Stimulated activated CD8-positive, alpha-beta memory T cell treated with anti-CD3 and anti-CD28 coated beads, Interleukin-4, amount 100 ng/mL, for 1 hour (primary cell): ENCODE results near the gene GAGE10.
"Not testable (repeated sequence)": the region's sequence is repeated elsewhere in the genome, so short reads cannot be mapped to it uniquely, and the experiment has no call there.

ENCODE experiments used
- DNase-seq, 2 donors: peaks; one replicate each; pipeline ENCODE4 v3.0.0-alpha.2; 2020; ENCODE audit warnings: low read depth in 2 of 2, low spot score in 1 of 2

GAGE10 gene

DNA sequence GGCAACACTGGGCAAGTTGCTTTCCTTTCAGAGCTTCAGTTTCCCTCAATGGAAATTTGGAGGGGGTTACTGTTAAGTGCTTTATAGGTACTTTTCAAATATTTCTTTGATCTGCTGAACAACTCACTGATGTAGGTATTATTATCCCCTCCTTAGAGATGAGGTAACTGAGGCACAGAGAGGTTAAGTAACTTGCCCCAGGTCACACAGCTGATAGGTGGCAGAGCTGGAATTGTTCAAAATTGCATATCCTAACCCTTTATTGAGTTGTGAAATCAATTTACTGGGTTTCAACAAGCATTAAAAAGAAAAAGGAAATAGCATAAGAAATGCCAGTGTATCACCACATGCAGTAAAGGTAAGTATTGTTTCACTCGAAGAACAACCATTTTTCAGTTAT lies 27.2 kb upstream of the GAGE10 start:
- DNase-seq, result no peak

DNA sequence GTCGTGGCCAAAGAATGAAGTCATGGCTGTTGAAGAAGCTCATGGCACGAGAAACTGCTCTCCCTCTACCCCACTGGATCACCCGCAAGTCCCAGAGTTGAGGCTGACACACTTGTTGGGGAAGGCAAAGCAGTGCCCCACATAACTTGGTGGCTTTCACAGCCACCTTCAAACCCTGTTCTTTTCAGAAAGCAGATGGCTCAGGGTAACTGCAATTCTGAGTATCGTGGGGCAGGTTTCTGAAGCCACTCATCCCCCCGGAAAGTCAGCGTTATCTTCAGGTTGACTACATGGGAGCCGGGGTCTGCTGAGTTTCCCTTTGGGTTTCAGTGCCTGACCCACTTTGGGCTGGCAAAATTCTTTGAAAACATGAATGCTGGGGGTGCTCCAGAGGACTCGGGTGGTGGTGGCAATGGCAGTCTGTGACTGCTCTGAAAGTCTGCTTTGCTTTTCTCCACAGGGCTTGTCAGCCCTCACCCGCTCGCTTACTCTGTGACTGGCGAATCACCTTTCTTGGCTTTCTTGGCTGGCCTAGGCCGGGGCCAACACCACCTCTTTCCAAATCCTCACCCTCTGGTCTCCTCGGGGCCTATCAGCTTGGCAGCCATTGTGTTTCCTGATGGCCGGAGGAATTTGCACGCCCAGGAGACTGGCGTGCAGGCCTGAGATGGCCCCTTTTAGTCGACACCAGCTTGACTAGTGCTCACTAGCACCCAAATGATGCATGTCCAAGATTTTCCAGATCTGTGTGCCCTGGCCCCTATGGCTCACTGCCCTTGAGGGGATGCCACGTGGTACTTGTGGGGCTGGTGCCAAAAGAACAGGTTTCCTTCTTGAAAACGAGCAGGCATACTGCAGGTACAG lies 26.5 kb upstream of the GAGE10 start:
- no peak for DNase-seq

DNA sequence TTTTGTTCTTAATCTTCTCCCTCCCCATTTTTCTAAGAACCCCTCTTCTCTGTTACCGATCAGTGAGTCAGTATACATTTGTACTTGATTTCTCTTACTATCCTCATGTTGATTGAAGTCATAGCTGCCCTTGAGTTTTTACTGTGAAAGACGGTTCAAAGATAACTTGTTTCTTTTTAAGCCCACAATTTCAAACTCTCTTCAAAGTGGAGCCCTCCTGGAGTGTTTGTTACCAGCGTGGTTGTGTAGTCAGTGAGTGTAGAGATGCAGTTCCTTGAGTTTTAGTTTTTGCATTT lies 26.0 kb upstream of the GAGE10 start:
- DNase-seq, result no peak

DNA sequence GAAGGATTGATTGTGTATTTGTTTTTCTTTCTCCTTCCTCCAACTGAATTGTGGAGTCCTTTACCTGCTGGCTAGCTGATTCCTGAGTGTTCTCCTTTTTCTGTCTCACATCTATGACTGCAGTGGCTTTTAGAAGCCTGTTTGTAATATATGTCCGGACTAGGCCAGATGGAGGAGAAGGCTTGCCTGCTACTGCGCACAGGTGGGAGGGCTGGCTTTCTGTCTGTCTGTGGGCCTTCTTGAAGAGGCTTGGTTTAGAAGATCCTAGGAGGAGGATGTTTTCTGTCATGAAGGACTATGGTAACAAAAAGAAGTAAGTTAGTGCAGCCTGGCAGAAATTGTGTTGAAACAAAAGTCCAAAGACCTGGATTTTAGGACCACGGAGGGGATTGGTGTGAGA lies 25.4 kb upstream of the GAGE10 start:
- DNase-seq, result no peak

DNA sequence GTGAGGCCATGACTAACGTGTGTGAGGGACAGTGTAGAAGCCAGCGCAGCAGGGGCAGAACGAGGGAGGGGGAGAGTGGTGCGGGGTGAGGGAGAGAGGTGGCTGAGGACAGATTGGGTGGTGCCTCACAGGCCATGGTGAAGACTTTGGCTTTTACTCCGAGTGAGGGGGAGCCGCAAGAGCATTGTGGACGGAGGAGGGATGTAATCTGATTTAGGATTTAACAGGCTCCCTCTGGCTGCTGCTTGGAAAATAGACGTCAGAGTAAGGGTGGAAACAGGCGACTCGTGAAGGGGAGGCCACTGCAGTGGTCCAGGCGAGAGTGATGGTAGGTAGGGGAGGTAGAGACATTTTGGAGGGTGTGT lies 20.8 kb upstream of the GAGE10 start:
- no peak for DNase-seq

DNA sequence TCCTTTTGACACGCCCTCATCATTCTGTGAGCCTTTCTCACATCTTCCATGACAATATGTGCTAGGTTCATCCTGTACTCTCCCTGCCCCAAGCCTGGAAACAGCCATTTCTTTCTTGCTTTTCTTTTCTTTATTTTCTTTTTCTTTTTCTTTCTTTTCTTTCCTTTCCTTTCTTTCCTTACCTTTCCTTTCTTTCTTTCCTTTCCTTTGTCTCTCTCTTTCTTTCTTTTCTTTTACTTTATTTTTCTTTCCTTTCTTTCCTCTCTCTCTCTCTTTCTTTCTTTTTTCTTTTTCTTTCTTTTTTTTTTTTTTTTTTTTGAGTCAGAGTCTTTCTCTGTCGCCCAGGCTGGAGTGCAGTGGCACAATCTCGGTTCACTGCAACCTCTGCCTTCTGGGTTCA lies 19.2 kb upstream of the GAGE10 start:
- no peak for DNase-seq

DNA sequence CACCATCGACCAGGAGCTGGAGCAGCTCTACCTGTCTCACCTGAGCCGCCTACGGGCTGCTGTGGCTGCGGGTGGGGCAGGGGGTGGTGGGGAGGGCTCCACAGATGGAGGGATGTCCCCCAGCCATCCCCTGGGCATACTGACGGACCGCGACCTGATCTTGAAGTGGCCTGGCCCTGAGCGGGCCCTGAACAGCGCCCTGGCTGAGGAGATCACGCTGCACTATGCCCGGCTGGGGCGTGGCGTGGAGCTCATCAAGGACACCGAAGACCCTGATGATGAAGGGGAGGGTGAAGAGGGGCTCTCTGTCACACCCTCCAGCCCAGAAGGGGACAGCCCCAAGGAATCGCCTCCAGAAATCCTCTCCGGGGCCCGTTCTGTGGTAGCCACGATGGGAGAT lies 17.3 kb upstream of the GAGE10 start:
- DNase-seq, result no peak

DNA sequence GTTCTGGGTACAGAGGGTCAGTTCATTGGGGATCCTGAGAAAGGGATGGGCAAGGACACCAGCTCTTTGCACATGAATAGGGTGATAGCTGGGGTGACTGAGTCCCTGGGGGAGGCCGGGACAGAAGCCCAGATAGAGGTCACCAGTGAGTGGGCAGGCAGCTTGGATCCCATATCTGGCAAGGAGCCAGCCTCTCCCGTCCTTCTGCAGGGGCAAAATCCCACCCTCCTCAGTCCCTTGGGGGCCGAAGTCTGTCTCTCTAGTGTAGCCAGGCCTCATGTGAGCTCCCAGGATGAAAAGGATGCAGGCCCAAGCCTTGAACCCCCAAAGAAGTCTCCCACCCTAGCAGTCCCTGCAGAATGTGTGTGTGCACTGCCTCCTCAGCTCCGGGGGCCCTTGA lies 16.9 kb upstream of the GAGE10 start:
- no peak for DNase-seq

DNA sequence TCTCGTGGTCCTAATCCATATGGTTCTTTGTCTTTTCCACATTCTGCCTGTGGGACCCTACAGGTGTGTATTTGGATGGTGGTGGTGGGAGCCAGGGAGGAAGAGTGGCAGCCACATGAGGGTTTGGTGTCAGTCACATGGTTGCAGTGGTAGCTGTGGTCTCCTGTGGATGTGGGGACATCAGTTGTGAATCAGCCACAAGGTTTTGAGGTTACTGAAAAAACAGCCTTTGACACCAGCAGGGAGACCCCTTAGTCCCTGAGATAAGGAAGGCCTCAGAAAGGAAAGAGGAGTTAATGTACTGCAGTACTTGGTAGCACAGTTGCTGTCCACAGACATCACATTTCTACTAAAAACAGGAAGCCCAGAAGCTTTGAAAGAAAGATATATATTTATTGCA lies 15.8 kb upstream of the GAGE10 start:
- no peak for DNase-seq

DNA sequence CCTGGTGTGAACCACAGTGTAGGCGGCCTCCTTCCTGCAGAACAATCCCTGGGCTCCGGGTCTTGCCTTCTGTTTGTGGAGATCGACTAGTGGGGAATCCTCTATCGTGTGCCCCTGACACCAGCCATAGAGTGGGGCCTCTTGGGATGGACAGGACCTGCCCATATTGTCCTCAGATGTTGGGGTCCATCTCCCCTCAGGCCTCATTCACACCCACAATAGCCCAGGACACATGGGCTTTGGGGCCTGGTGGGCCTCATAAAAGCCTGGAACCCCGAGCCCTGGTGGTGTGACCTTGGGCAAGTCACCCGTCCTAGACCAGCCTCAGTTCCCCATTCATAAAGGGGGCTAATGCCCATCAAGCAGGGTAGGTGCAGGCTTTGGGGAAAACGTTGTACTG lies 13.2 kb upstream of the GAGE10 start:
- no peak for DNase-seq

DNA sequence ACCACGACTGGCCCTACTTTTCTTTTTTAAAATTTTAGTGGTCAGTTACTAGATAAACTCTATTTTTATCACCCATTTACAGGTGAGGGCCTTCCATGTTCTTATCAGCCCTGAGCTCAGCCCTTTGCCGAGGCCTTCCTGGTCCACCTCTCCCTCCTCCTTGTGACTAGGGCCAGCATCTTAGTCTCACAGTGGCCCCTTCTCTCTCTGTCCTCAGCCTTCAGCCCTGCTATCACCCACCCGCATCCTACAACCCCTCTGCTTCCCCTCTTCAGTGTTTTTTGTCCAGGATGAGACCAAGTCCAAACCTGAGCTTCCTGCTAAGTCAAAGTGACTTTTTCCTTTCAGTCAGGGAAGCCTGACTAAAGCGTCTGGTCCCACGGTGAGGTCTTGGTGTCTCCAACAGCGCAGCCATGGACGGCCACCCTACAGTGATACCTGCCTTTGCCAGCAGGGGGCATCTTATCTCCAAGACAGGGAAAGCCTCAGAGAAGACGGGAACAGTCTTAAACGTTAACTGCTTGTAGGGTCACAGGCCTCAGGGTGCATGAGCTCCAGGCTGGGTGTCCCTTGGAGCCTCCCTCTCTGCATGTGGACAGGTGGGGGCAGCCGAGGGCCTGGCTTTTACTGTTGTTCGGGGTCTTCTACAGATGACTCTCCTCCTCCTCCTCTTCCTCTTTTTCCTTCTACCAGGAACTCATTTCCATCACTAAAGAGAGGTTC lies 11.7 kb upstream of the GAGE10 start:
- peak; percentile 29 to 41 for DNase-seq

DNA sequence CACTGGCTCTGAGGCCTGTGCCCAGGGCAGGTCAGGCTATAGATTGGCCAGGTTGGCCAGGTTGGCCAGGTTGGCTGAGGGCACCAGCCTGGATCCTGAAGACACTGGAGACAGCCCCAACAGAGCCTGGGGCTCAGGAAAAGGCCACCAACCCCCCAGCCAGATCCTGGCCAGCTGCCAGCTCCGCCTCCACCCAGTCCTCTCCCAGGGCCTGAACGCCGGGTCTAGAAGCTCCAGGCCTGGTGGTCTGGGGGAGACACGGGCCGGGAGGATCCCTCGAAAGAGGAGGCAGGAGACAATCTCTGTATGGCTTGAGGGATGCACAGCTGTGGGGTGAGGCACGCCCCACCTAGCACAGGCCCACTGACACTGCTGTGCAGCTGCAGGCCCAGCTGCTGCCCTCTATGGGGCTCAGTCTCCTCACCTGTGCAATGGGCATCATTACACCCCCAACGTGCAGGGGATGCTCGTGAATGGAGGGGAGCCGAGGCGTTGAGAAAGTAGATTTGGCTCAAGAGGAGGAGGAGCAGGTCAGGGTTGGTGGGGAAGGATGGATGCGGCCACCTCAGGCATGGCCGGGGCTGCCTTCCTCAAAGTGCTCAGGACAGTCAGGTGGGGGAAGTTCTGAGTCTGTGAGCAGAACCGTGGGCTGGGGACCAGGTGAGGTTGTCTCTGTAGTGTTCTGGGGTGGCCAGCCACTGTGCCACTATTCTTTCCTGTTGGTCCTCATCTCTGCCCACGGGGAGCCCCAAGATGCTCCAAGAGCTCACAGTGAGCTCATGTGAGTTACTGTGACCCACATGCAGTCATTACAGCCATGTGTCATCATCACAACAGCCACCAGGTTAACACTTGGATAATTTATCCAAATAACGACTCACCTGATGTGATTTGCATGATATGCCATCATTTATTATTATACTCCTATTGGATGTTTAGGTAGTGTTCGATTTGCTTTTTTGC lies 10.8 kb upstream of the GAGE10 start:
- DNase-seq, result no peak

DNA sequence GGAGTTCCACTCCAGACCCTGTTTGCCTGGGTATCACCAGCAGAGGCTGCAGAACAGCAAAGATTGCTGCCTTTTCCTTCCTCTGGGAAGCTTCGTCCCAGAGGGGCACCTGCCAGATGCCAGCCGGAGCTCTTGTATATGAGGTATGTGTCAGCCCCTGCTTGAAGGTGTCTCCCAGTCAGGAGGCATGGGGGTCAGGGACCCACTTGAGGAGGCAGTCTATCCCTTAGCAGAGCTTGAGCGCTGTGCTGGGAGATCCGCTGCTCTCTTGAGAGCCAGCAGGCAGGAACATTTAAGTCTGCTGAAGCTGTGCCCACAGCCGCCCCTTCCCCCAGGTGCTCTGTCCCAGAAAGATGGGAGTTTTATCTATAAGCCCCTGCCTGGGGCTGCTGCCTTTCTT lies 4.2 kb upstream of the GAGE10 start:
- not testable (repeated sequence) for DNase-seq

DNA sequence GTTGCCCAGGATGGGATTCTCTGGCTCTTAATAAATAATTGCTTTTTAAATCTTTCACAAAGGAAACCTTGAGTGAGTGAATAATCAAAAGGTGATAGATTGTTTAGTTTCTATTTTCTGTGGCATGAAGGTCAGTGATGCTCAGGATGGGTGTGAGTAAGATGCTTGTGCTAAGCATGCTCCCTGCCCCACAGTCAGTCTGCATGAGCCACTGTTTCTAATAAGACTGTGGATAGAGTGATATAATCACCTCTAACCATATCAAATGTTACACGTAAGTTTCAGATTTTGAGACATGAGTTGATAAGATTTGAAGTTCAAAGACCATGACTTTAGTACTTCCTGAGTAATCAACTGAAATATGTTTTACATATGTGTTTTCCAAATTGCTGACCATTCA lies 2.7 kb upstream of the GAGE10 start:
- DNase-seq, result no peak

DNA sequence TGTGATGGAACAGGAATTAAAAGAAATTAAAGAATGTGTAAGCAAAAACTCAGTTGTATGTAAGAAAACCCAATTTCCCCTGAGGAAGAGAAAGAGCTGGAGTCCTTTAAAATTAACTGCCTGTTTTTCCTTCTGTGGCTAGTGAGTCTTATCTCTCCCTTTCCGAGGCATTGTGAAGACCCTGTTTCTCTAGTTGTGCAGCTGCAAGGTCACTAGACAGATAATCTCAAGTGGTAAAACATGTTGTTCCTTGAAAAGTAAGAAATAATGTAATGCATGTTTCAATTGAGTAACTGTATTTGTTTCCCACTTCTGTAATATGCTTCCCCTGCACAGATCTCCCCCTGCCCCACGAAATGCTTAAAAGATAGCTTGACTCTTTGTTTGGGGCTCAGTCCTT lies 4.3 kb downstream of the GAGE10 start:
- DNase-seq, result not testable (repeated sequence)

DNA sequence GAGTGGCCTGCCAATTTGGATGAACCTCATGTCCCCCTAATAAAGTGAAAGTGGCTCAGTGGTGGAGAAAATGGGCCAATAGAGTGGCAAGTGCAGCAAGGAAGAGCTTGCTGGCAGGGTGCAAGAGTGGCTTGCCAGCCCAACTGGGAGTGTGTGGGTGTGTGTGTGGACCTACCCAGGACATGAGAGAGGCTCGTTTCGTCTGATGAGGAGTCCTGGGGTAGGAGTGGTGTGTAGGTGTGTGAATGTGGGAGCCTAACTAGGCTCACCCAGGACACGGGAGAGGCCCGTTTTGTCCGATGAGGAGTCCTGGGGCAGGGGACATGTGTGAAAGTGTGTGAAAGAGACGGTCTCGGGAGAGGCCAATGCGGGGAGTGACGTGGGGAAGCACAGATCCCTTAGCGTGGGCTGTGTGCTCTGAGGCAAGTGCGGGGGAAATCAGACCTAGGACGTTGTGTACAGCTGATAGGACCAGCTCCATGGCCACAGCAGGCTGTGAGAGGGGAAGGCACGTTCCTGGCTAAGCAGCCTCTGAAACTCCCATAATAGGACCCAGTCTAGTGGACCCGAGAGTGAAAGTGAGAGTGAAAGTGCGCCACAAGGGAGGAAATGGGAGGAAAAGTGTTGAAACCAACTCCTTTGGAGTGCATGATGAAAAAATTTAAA lies 5.3 kb downstream of the GAGE10 start:
- no peak for DNase-seq

DNA sequence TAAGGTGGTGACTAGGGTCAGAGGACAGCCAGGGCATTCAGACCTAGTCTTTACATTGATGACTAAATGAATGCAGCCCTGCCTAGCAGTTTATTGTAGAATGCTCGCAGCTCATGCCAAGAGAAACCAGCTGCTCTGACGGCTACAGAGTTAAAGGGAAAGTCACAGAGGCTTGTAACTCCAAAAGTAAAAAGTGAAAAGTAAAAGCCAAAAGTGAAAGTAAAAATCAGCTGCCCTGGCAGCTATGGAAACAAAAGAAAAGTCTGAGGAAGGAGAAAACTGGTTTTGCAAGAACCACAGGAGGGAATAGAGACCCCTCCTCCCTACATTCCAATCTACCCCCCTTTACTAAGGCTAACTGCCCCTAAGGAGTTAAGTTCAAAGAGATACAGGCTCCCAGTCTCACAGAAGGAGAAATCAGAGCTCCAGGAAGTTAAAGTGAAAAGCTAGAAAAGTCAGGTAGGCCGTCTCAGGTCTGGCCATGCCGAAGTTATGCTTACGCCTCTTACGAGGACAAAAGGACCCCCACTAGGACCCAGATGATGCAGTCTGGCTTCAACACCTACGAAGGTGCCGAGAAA lies 6.0 kb downstream of the GAGE10 start:
- DNase-seq, result no peak

DNA sequence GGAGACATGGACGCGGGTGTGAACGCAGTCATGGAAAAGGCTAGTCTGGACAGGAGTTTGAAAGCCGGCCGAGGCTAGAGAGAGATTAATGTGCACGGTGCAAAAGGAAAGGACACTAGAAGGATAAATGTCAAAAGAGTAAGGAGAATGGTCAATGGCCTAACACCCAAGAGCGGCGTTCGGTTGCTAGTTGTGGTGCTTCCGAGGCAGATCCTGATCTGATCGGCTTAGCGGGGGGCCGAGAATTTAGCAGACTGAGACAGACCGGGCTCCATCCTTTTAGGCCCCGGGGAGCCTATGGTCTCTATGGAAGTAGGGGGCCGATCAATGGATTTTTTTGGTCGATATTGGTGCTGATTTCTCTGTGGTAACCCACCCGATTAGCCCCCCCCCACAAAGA lies 6.9 kb downstream of the GAGE10 start:
- no peak for DNase-seq

DNA sequence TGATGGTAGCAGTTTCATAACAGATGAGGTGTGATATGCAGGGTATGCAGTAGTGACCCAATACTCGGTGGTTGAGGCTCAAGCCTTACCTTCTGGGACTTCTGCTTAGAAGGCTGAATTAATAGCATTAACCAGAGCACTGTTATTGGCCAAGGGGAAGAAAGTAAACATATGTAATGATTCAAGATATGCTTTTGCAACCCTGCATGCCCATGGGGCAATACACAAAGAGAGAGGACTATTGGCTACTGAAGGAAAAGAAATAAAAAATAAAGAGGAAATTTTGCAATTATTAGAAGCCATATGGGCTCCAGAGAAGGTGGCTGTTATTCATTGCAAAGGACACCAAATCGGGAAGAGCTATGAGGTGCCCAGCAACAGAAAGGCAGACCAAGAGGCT lies 8.7 kb downstream of the GAGE10 start:
- DNase-seq, result no peak

DNA sequence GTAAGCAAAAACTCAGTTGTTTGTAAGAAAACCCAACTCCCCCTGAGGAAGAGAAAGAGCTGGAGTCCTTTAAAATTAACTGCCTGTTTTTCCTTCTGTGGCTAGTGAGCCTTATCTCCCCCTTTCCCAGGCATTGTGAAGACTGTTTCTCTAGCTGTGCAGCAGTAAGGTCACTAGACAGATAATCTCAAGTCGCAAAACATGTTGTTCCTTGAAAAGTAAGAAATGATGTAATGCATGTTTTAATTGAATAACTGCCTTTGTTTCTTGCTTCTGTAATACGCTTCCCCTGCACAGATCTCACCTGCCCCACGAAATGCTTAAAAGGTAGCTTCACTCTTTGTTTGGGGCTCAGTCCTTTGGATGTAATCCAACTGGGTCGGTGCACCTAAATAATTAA lies 12.6 kb downstream of the GAGE10 start:
- DNase-seq, result no peak

DNA sequence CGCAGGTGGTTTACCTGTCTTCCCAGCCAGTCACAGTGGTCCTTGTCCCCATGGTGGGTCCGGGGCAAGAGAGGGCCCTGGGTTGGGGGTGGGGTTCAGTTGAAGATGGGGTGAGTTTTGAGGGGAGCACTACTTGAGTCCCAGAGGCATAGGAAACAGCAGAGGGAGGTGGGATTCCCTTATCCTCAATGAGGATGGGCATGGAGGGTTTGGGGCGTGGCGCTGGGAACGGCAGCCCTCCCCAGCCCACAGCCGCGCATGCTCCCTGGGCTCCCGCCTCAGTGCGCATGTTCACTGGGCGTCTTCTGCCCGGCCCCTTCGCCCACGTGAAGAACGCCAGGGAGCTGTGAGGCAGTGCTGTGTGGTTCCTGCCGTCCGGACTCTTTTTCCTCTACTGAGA lies 18.3 kb downstream of the GAGE10 start, which contains the start of gene GAGE12J:
GAGE12J (plus strand) TSS at position 301 of the 400 bp plus-strand sequence. CDS start 1,157 bp downstream, outside the sequence.
- DNase-seq, result not testable (repeated sequence)
